Embryonic facial prominence (tissue), 1 donor: Measurements from ENCODE around the gene SLC6A8.
"Not testable (repeated sequence)": the region's sequence is repeated elsewhere in the genome, so short reads cannot be mapped to it uniquely, and the experiment has no call there.

Experiments used
- DNase-seq: peaks from one replicate; pipeline ENCODE4 v3.0.0-alpha.2; 2016; ENCODE audit errors: extremely low spot score

Gene SLC6A8

GRCh38 chrX:153693216-153694086, 5.7 kb downstream of the SLC6A8 start:
- no peak for DNase-seq

DNA sequence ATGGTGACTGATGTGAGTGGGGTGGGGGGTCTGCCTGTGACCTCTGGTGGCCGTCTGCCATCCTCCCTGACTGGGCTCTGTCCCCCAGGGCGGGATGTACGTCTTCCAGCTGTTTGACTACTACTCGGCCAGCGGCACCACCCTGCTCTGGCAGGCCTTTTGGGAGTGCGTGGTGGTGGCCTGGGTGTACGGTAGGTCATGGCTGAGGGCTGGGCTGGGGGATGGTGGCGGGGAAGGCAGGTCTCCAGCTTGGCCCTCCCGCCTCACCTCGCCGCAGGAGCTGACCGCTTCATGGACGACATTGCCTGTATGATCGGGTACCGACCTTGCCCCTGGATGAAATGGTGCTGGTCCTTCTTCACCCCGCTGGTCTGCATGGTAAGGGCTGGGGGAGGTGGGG, 6.5 kb downstream of the SLC6A8 start:
- not testable (repeated sequence) for DNase-seq

GRCh38 chrX:153694687-153695270, 7.1 kb downstream of the SLC6A8 start:
- no peak for DNase-seq

GRCh38 chrX:153696100-153696499, 8.4 kb downstream of the SLC6A8 start:
- no peak for DNase-seq

- not testable (repeated sequence) for DNase-seq
Observed at GRCh38 chrX:153696538-153696937, 8.8 kb downstream of the SLC6A8 start.

- not testable (repeated sequence) for DNase-seq
Observed at GRCh38 chrX:153696986-153697722, 9.4 kb downstream of the SLC6A8 start.

DNA sequence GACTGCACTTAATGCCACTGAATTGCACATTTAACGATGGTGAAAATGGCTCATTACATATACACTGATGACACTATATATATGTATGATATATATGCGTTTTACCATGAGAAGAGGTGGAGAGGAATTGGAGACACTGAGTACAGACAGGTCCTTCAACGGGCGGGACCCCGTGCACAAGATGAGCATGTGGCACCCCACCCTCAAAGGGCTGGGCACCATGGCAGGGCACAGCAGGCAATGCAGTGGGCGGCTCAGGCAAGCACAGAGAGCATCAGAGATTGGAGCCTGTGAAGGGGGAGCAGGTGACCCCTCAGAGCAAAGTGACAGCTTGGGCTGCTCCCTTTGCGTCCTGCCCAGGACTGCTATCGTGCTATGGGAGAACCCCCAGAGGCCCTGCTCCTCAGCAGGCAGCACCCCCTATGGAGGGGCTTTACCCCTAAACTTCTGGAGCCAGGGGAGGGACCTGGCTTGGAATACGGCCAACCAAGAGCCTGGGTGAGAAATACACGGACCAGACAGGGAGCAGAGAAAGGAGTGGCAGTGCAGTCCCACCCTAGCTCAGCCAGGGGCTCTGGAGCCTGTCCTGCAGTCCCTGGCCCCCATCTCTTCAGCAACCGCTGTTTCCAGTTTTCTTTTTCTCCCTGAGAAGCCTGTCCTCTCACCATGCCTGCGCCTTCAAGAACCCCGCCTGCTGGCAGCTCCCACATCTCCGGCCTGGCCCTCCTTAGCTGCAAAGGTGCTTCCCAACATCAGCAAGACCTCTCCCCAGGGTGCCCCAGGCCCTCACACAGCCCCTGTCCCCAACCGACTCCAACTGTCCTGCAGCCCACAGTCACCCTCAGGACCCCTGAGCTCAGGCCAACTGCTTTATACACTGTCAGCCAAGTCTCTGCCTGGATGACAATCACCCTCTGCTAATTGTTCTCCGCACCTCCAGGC, 10.5 kb downstream of the SLC6A8 start:
- DNase-seq = no peak

DNA sequence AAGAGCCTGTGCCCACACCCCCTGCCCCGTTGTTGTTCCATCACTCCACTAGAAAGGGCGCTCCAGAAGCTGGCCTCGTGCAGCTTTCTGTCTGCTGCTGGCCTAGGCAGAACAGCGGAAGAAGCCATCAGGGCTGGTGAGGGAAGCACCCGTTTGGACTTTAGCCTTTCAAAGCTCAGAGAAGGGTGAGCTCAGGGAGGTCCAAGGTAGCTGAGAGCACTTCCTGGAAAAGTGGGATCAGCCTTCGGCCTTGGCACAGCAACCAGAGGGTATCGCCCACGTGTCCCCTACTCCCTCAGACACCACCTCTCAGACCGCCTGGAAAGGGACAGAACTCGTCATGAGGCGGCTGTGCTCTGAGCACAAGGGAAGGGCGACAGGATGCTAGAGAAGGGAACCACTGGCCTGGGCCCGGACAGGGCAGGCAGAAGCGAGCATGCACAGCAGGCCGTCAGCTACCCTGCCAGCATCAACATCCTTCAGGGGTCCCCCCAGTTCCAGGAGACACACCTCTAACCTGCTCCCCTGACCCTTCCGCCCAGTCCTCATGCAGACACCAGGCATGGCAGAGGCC, 11.6 kb downstream of the SLC6A8 start:
- DNase-seq = not testable (repeated sequence)

- DNase-seq = not testable (repeated sequence)
Observed at GRCh38 chrX:153699784-153700371, 12.2 kb downstream of the SLC6A8 start.

DNA sequence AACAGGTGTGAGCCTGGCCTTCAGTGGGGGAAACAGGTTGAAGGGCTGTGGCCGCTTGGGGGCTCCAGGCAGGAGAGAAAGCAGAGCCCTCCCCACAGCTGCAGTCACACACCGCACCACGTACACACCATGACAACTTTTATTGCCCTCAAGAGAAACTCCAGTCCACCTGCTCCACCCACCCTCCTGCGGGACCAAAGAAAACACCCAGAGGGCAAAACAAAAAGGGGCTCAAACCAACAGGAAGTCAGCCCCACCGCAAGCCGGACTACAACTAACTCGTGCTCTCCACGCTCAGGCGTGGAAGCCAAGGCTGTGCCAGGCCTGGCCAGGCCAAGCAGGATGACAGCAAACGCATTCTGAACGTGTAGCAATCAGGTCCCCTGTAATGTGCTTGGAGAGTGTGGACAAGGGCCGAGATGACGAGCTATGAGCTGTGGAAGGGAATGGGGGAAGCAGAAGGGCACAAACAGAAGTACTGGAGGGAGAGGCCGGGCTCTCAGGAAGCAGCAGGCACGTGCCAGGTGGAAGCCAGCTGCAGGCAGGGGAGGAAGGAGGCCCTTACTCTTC, 12.7 kb downstream of the SLC6A8 start:
- no peak for DNase-seq

- no peak for DNase-seq
Observed at GRCh38 chrX:153700967-153701366, 13.2 kb downstream of the SLC6A8 start.

- DNase-seq = no peak
Observed at GRCh38 chrX:153701706-153702105, 14.0 kb downstream of the SLC6A8 start.

GRCh38 chrX:153702336-153703035, 14.8 kb downstream of the SLC6A8 start:
- no peak for DNase-seq

- no peak for DNase-seq
Observed at GRCh38 chrX:153703036-153703370, 15.3 kb downstream of the SLC6A8 start.

DNA sequence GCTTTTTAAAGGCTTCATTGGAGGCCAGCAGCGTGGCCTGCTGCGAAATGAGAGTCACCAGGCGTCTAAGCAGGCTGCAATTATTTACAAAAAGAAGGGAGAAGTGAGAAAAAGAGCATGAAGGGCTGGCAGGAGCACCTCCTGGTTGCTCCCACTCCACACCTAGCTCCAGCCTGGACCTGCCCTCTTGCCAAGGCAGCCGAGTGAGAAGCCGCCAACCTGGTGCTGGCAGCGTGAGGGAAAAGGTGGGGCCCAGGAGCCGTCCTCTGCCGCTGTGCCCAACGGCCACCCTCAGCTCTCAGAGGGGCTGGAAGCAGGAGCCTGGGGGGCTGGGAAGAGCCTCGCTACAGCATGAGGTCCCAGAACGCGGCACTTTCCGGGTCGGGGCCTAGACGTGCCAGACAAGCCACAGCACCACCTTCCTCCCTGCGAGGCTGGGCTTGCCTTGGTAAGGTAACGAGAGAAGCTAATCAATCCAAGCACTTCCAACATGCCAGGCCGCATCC, 16.3 kb downstream of the SLC6A8 start:
- DNase-seq = no peak

- DNase-seq = not testable (repeated sequence)
Observed at GRCh38 chrX:153704631-153705402, 17.1 kb downstream of the SLC6A8 start.

DNA sequence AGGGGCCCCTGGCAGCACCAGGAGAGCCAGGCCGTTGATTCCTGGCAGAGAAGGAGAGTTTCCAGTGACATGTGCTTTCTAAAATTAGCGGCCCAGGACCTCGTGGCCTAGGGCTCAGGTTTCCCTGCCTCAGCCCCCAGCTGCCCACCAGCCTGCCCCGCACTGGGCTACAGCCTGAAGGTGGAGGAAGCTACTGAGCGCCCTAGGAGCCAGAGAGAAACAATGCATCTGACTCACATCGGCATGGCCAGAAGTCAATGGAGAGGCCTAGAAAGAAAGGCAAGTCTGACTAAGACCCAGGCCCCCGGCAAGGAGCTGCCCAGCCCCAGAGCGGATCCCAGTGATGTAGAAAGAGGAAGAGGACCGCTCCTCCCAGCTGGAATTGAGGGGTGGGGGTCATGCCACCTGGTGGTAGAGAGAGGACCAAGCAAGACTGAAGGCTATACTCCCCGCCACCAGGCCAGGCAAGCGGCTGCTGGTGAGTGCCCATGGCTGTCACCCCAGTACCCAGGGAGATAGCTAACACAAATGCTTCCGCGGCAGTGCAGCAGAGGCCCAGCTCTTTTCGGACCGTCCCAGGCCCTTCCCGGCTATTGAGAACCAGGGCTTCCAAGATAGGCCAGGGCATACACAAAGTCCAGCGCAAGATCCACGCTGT, 17.8 kb downstream of the SLC6A8 start:
- not testable (repeated sequence) for DNase-seq

GRCh38 chrX:153706799-153707198, 19.1 kb downstream of the SLC6A8 start:
- no peak for DNase-seq
